Prostate gland (tissue), 2 donors: Measurements from ENCODE around the gene KIAA1210.

Source experiments
- CTCF ChIP-seq, 4 experiments: fragments of 200-600 bp in 2 of 4; fragments of 450-650 bp in 2 of 4; sonication (generic) in 2 of 4; IDR thresholded peaks; 1 replicate in 3 of 4; 2 replicates in 1 of 4; pipeline ENCODE4 v1.5.1; 2016 to 2019; ENCODE audit warnings: antibody characterized with exemption in 4 of 4, mild to moderate bottlenecking in 2 of 4, moderate library complexity in 2 of 4
- POLR2AphosphoS5 ChIP-seq: sonication (generic); formaldehyde crosslinking; IDR thresholded peaks from one replicate; pipeline ENCODE4 v1.6.1; 2017; ENCODE audit warnings: antibody characterized with exemption

- TF ChIP-seq POLR2AphosphoS5 (no peak), CTCF (IDR thresholded peaks at IDR 0.05) (no peak)
Measured at GRCh38 chrX:119028733-119029330, 98.8 kb downstream of the KIAA1210 start.
